ENCODE measurements around the gene HPDL. TPM values are rescaled to one million over a fixed set of nuclear protein-coding genes. Genes with fewer than 3 reads are reported as not detected.

Gene HPDL
- polyA plus RNA-seq, 3 donors: 2.8 to 3.3 (median 3.2) TPM

- DNase-seq (ENCODE audit: low read depth in 3 of 3, low spot score in 2 of 3): no peak
These were observed 5.3 kb upstream of the HPDL start for GRCh38 chr1:45321444-45321843.

GRCh38 chr1:45322486-45323040 is 4.1 kb upstream of the HPDL start:
- DNase-seq (ENCODE audit: low read depth in 3 of 3, low spot score in 2 of 3): no peak

GRCh38 chr1:45325851-45326506 is 716 bp upstream of the HPDL start:
- DNase-seq (ENCODE audit: low read depth in 3 of 3, low spot score in 2 of 3): no peak

- no peak for DNase-seq (ENCODE audit: low read depth in 3 of 3, low spot score in 2 of 3)
These were observed 1.2 kb downstream of the HPDL start for GRCh38 chr1:45327644-45328515.

- DNase-seq (ENCODE audit: low read depth in 3 of 3, low spot score in 2 of 3): no peak
These were observed 2.0 kb downstream of the HPDL start for GRCh38 chr1:45328680-45329079.

GRCh38 chr1:45329445-45329844 is 2.8 kb downstream of the HPDL start:
- DNase-seq (ENCODE audit: low read depth in 3 of 3, low spot score in 2 of 3): no peak

- no peak for DNase-seq (ENCODE audit: low read depth in 3 of 3, low spot score in 2 of 3)
These were observed 5.0 kb downstream of the HPDL start for GRCh38 chr1:45331436-45332345.

GRCh38 chr1:45332346-45332720 is 5.6 kb downstream of the HPDL start:
- no peak for DNase-seq (ENCODE audit: low read depth in 3 of 3, low spot score in 2 of 3)

- no peak for DNase-seq (ENCODE audit: low read depth in 3 of 3, low spot score in 2 of 3)
These were observed 7.9 kb downstream of the HPDL start for GRCh38 chr1:45334308-45335245.

GRCh38 chr1:45335855-45336324 is 9.2 kb downstream of the HPDL start:
- no peak for DNase-seq (ENCODE audit: low read depth in 3 of 3, low spot score in 2 of 3)

- DNase-seq (ENCODE audit: low read depth in 3 of 3, low spot score in 2 of 3): no peak
These were observed 11.1 kb downstream of the HPDL start for GRCh38 chr1:45337630-45338325.

- DNase-seq (ENCODE audit: low read depth in 3 of 3, low spot score in 2 of 3): peak; percentile 73 to 80 (median 80)
These were observed 13.3 kb downstream of the HPDL start, which contains the start of the genes MUTYH and TOE1 for GRCh38 chr1:45339789-45340558. Gene MUTYH, minus strand, starts transcription at chr1:45340440. Its CDS starts 5,935 bp downstream, at chr1:45334505. Gene TOE1, plus strand, starts transcription at chr1:45340170. Its CDS starts 83 bp downstream, at chr1:45340253.

- DNase-seq (ENCODE audit: low read depth in 3 of 3, low spot score in 2 of 3): no peak
These were observed 14.2 kb downstream of the HPDL start for GRCh38 chr1:45340816-45341466.

- no peak for DNase-seq (ENCODE audit: low read depth in 3 of 3, low spot score in 2 of 3)
These were observed 17.8 kb downstream of the HPDL start for GRCh38 chr1:45344499-45344898.

GRCh38 chr1:45345014-45345413 is 18.3 kb downstream of the HPDL start:
- DNase-seq (ENCODE audit: low read depth in 3 of 3, low spot score in 2 of 3): no peak

- DNase-seq (ENCODE audit: low read depth in 3 of 3, low spot score in 2 of 3): no peak
These were observed 19.8 kb downstream of the HPDL start for GRCh38 chr1:45346473-45346872.

- DNase-seq (ENCODE audit: low read depth in 3 of 3, low spot score in 2 of 3): no peak
These were observed 21.3 kb downstream of the HPDL start for GRCh38 chr1:45348020-45348419.

GRCh38 chr1:45348609-45348965 is 21.9 kb downstream of the HPDL start:
- DNase-seq (ENCODE audit: low read depth in 3 of 3, low spot score in 2 of 3): no peak

Data from right renal cortex interstitium (tissue), 3 donors.